Jurkat, Clone E6-1 (cell line): ENCODE data around the gene KRTAP9-7.
A peak's percentile ranks its signal among the peaks of the same experiment; 100 is the strongest.

ENCODE experiments used
- DNase-seq: peaks from one replicate; pipeline ENCODE4 v3.0.0-alpha.2; 2011; ENCODE audit warnings: low read depth, low spot score
- H3K4me3 ChIP-seq: 2 replicates; pipeline ENCODE4 v1.5.1; 2011; ENCODE audit warnings: mild to moderate bottlenecking, low read length, control low read depth, moderate library complexity

KRTAP9-7 gene

DNA sequence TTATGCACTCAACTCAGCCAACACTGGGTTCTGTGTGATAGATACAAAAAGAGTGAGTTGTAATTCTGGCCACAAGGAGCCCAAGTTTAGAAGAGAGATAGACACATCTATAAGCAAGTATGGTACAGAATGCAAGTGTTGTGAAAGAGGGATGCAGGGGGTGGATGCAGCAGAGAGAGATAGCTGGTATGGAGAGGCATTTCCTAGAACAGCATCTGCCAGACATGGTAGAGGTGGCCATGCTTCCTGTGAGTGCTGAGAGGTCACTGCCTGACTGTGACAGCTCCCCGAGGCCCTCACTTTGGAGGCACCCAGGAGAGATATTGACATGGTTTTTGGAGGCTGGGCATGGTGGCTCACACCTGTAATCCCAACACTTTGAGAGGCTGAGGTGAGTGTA lies 35.6 kb downstream of the KRTAP9-7 start:
- no peak overlapping the region for H3K4me3 ChIP-seq
- no peak for DNase-seq

DNA sequence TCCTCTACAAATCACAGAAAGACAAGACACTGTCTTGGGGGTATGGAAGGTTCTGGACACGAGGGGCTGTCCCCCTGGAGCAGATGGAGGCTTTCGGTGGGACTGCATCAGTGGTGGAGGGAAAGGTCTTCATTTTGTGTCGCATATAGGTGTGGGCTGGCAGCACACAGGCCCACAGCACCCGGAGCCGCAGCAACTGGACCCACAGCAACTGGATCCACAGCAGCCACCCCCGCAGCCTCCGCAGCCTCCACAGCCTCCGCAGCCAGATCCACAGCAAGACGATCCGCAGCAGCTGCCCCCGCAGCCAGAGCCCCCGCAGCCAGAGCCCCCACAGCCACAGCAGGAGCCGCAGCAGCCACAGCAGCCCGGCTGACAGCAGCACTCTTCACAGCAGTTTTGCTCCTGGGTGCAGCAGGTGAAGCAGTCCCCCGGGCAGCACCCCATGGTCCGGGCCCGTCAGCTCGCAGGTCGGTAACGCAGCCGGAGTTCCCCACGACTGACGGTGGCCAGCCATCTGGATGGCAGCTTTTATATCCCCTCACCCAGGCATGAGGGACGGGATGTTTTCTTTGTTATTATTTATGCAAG lies 39.8 kb downstream of the KRTAP9-7 start, which contains the start of gene KRTAP17-1:
Gene KRTAP17-1, minus strand, starts transcription at position 507 of the 591 bp plus-strand sequence. Its CDS starts 60 bp downstream, at position 447.
- no peak within 1 kb of the TSS for H3K4me3 ChIP-seq
- DNase-seq, result no peak

DNA sequence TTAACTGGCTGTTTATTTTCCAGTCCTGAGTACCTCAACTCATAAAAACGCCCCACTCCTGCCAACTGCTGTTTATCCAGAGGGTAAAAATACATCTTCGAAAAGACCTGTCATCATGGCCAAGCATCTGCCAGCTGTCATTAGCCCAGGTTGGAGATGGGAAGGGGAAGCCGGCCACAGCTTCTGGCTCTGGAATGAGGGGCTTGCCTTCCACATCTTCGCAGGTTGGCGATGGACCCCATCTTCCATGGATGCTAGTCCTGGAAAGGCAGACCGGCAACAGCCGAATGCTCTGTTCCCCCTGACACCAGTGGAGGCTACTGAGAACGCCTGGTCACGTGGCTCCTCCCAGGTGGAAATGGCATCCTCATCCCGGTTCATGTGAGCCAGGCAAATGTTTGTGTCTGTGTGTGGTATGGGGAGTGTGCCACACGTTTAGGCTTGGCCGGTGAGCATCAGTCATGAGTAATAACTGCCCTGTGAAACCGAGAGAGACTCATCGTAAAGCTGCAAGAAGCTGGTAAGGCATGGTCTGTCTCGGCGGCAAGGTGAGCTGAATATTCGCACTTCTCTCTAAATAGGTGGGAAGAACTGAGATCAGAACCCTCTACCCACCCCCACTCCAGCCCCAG lies 40.4 kb downstream of the KRTAP9-7 start:
- no peak for DNase-seq
- H3K4me3 ChIP-seq, result no peak overlapping the region

DNA sequence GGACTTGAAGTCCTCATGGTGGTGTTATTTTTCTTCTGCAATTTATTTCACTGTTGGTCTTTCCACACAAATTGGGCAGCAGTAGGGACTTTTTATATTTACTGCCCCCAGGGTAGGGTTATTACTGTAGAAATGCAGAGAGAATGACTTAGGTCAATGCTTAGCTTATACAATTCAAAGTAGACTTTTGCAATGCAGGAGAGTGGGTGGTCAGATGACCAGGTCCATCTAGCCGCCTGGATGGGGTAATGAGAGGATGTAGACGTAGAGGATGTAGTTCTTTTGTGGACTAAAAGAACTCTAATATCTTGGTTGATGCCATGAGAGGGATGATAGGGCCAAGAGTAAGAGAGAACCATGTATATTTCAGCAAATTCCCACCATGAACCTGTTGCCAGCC lies 42.7 kb downstream of the KRTAP9-7 start:
- no peak for DNase-seq
- H3K4me3 ChIP-seq, result no peak overlapping the region

DNA sequence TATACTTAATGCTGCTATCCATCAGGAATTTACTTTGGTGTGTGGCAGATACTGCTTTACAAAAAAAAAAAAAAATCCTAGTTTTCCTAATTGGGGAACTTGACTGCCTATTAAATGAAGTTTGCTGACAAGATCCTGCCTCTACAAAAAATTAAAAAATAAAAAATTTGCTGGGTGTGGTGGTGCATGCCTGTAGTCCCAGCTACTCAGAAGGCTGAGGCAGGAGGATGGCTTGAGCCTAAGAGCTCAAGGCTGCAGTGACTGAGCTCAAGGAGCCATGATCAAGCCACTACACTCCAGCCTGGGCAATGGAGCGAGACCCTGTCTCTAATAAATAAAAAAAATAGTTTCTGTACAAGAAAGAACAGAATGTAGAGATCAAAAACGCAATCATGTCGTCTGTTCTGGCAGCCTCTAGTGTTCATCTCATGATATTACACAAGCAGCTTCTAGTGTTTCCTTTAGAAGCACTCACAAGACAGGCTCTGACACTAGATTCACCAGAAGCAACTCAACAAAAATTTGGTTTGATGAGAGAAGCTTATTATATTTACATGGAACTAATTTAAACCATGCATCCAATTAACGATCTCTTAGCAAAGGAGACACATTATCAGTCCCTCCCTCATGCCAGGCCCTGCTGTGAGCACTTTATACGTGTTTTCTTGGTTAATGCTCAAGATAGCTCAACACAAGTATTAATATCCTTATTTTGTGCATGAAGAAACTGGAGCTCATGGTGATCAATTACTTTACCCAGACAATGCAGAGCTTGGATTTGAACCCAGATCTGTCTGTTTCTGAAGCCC lies 46.8 kb downstream of the KRTAP9-7 start:
- DNase-seq, result peak; percentile 59

DNA sequence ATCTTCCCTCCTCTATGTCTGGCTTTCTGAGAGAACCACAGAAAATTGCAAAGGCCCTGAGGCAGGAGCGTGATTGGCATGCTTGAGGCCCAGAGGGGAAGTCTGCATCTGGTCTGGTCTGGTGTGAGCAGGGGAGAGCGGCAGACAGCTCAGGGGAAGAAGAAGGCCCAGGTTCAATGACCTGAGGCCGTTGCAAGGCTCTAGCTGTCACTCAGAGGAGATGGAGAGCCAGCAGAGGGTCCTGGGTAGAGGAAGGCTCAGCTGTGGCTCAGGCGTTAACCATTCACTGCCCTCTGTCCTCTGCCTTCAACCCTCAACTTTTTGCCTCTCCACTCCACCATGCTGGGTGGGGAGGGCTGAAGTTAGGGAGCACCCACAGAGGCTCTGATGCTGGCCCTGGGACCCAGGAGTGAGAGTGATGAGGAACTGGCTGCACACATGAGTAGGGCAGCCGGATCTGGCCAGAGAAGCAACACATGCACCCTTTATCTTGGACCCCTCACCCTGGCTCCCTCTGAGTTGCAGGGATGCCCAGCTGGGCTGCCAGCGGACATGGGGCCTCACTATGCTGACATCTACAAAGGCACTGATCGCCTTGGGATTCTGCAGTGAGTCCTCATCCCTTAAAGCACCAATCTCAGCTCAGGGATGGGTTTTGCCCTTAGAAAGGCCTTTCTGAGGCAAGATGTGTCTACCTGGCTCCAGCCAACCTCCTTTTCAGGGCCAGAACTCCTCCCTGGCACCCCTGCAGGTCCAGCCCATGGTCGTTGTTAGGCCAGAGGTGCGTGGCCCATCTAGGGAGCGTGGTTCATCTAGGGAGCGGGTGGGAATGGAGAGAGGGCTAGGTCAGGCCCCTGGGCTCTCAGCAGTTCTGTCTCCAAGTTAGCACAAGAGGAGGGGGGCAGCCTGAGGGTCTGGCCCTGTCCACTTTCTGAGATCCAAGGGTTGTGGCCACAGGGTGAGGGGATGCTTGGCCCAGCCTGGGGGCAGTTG lies 47.7 kb downstream of the KRTAP9-7 start:
- no peak overlapping the region for H3K4me3 ChIP-seq
- no peak for DNase-seq

More for the DNA sequence above, 46.8 kb downstream of the KRTAP9-7 start:
- H3K4me3 ChIP-seq, result no peak overlapping the region

DNA sequence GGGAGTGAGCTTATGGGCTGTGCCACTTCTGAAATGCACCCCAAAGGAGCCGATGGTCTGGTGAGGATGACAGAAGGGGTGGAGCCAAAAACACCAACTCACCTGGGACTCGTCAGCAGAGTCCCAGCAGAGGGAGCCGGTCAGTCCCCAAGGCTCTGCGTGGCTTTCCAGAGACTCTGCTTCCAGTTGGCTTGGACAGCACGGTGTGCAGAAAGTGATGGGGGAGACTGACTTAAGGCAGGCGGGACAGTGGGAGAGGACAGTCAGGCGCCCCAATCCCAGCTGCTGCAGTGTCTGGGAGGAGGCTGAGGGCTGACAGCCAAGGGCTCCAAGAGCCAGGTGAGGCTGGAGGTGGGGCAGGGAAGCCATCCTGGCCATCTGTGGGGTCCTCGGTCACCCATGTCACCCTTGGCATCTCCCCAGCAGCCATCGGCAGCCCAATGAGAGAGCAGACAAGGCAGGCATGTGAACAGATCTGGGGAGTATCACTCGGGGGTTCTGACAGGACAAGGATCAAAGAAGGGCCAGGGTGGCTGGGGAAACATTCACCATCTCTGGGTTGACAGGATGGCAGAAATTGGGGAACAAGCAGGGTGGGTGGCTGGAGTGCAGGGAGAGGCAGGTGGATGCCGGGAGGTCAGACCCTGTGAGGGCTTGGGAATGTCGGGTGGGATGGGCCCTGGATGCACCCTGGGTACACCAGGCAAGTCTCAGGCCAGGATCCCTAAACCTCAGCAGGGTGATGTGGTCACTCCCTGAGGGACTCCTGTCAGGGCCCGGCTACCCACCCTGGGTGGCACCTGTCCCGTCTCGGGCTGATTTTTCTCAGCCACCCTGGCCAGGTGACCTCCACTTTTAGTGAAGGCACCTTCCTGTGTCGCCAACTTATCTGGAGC lies 48.9 kb downstream of the KRTAP9-7 start:
- no peak for DNase-seq
- H3K4me3 ChIP-seq, result no peak overlapping the region

DNA sequence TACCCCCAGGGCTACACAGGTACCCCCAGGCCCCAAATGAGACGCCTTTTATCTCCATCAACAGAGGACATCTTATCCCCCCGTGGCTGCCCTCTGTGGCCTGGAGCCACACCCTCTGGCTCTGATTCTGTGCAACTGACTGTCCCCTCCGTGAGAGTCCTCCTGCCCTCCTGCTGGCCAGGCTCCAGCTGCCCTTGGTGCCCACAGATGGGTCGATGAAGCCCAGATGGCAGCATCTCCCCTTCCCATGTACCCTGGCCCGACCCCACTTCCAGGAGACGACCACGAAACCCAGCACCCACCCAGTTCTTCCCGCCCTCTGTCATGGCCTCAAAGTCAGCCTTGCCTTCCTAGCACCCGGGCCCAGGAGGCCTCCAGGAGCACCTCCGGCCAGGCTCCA lies 49.6 kb downstream of the KRTAP9-7 start:
- DNase-seq, result no peak
- no peak overlapping the region for H3K4me3 ChIP-seq

DNA sequence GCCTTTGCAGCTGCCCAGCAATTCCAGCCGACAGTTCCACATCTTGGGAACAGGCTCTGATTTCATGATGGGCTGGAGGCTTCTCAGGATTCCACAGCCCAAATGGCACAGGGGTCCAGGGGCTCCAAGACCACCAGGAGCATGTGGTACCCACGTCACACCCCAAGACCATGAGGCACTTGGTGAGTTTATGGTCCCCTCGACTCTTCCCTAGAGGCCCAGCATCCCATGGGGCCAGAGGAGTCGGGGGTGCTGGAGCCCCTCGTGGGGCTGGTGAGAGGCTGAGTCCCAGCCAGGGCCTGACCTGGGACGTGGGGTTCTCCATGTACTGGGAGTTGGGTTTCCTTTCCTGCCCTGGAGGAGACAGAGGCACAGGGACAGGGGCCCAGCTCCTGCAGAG lies 50.1 kb downstream of the KRTAP9-7 start:
- no peak for DNase-seq
- no peak overlapping the region for H3K4me3 ChIP-seq
